IMR-90 (cell line): ENCODE results near the gene TTC39B. TPM values are rescaled to one million over a fixed set of nuclear protein-coding genes. Genes with fewer than 3 reads are reported as not detected.
A peak's percentile ranks its signal among the peaks of the same experiment; 100 is the strongest.

Experiments
- ATAC-seq: fragments of 200-7000 bp; cut with Tn5 transposase; 2 replicates; pipeline ENCODE4 v1.9.1; 2020; ENCODE audit warnings: low read depth, mild to moderate bottlenecking, moderate library complexity
- BruUV-seq: library from RNA; stranded (reverse); fragments of 400-500 nt; replicated peaks from 2 replicates; lab custom pipeline; 2021; lab: Mats Ljungman, UMichigan
- CTCF ChIA-PET: fragments of 300-600 bp; formaldehyde crosslinking; extraction: SDS; loops from one replicate; lab custom pipeline; 2021; ENCODE audit warnings: antibody characterized with exemption; lab: Yijun Ruan, JAX
- POLR2A ChIA-PET: fragments of 300-600 bp; sonication (Branson Sonifier 250); formaldehyde crosslinking; loops from one replicate; lab custom pipeline; 2022; ENCODE audit warnings: antibody characterized with exemption; ENCODE audit not compliant: unreplicated experiment; lab: Charles Lee
- DNase-seq: peaks from one replicate; pipeline ENCODE4 v3.0.0; 2013
- H2AFZ ChIP-seq: replicated peaks from 2 replicates; pipeline ENCODE3; 2013; ENCODE audit warnings: low read length, mild to moderate bottlenecking; ENCODE audit not compliant: poor library complexity
- H2AK5ac ChIP-seq: 2 replicates; pipeline ENCODE4 v1.6.1; 2013; ENCODE audit warnings: low read depth, low read length, inconsistent platforms
- H2AK9ac ChIP-seq: replicated peaks from 2 replicates; pipeline ENCODE3; 2013; ENCODE audit warnings: mild to moderate bottlenecking, low read depth, low read length, moderate library complexity; ENCODE audit not compliant: poor library complexity
- H2BK120ac ChIP-seq: 2 replicates; pipeline ENCODE4 v1.6.1; 2013; ENCODE audit warnings: low read depth, low read length, inconsistent platforms
- H2BK15ac ChIP-seq: 3 replicates; pipeline ENCODE4 v1.6.1; 2013; ENCODE audit warnings: low read depth, low read length, inconsistent platforms
- H2BK20ac ChIP-seq: 2 replicates; pipeline ENCODE4 v1.6.1; 2013; ENCODE audit warnings: low read depth, mild to moderate bottlenecking, inconsistent platforms, low read length, moderate library complexity
- H2BK5ac ChIP-seq: 2 replicates; pipeline ENCODE4 v1.6.1; 2013; ENCODE audit warnings: mild to moderate bottlenecking, low read depth, low read length, inconsistent platforms; ENCODE audit not compliant: poor library complexity, severe bottlenecking
- H3K14ac ChIP-seq: replicated peaks from 2 replicates; pipeline ENCODE4 v1.6.1; 2013; ENCODE audit warnings: low read depth, low read length, inconsistent platforms
- H3K18ac ChIP-seq: 2 replicates; pipeline ENCODE4 v1.6.1; 2013; ENCODE audit warnings: low read depth, low read length, control low read depth
- H3K23ac ChIP-seq: 2 replicates; pipeline ENCODE4 v1.6.1; 2013; ENCODE audit warnings: low read depth, low read length, inconsistent platforms
- H3K27ac ChIP-seq: 2 replicates; pipeline ENCODE4 v1.5.1; 2013; ENCODE audit warnings: mild to moderate bottlenecking, control low read depth, low read length; ENCODE audit not compliant: insufficient read depth
- H3K27me3 ChIP-seq: 2 replicates; pipeline ENCODE4 v1.6.1; 2013; ENCODE audit warnings: low read length; ENCODE audit not compliant: control insufficient read depth, insufficient read depth
- H3K36me3 ChIP-seq: 2 replicates; pipeline ENCODE4 v1.6.1; 2013; ENCODE audit warnings: low read length, mixed read lengths; ENCODE audit not compliant: control insufficient read depth, insufficient read depth
- H3K4ac ChIP-seq: 2 replicates; pipeline ENCODE4 v1.6.1; 2013; ENCODE audit warnings: low read depth, low read length, inconsistent platforms
- H3K4me1 ChIP-seq: 2 replicates; pipeline ENCODE4 v1.6.1; 2013; ENCODE audit warnings: low read length, mixed read lengths; ENCODE audit not compliant: control insufficient read depth, insufficient read depth
- H3K4me2 ChIP-seq: 2 replicates; pipeline ENCODE4 v1.6.1; 2013; ENCODE audit warnings: low read depth, mild to moderate bottlenecking, control low read depth, low read length, moderate library complexity
- H3K4me3 ChIP-seq: 2 replicates; pipeline ENCODE4 v1.5.1; 2013; ENCODE audit warnings: low read depth, mild to moderate bottlenecking, control low read depth, low read length, moderate library complexity; ENCODE audit not compliant: insufficient read depth
- H3K56ac ChIP-seq: 2 replicates; pipeline ENCODE4 v1.6.1; 2013; ENCODE audit warnings: low read length, inconsistent platforms; ENCODE audit not compliant: insufficient read depth; ENCODE audit errors: extremely low read depth
- H3K79me1 ChIP-seq, 2 experiments: 2 replicates each; pipeline ENCODE4 v1.6.1; 2013; ENCODE audit warnings: low read length in 2 of 2, inconsistent platforms in 1 of 2, low read depth in 1 of 2
- H3K9ac ChIP-seq: 2 replicates; pipeline ENCODE4 v1.6.1; 2013; ENCODE audit warnings: low read depth, low read length, control low read depth
- H3K9me1 ChIP-seq: 2 replicates; pipeline ENCODE4 v1.6.1; 2013; ENCODE audit warnings: low read length, inconsistent platforms; ENCODE audit not compliant: insufficient read depth
- H3K9me3 ChIP-seq: 2 replicates; pipeline ENCODE4 v1.6.1; 2013; ENCODE audit warnings: low read length; ENCODE audit not compliant: control insufficient read depth, insufficient read depth
- H4K20me1 ChIP-seq: 2 replicates; pipeline ENCODE4 v1.6.1; 2013; ENCODE audit warnings: low read length, inconsistent platforms; ENCODE audit not compliant: insufficient read depth
- H4K5ac ChIP-seq: 2 replicates; pipeline ENCODE4 v1.6.1; 2013; ENCODE audit warnings: mild to moderate bottlenecking, low read depth, low read length, control low read depth
- H4K8ac ChIP-seq, 2 experiments: 2 replicates each; pipeline ENCODE4 v1.6.1; 2013; ENCODE audit warnings: low read depth in 2 of 2, low read length in 2 of 2, control low read depth in 1 of 2, inconsistent platforms in 1 of 2
- H4K91ac ChIP-seq: 2 replicates; pipeline ENCODE4 v1.6.1; 2013; ENCODE audit warnings: low read depth, low read length, inconsistent platforms; ENCODE audit not compliant: insufficient read depth
- CEBPB ChIP-seq: IDR thresholded peaks from 2 replicates; pipeline ENCODE4 v1.6.1; 2012; ENCODE audit warnings: low read depth, low read length, improper control_type of control experiment
- CHD1 ChIP-seq: IDR thresholded peaks from 2 replicates; pipeline ENCODE4 v1.6.1; 2012; ENCODE audit warnings: low read depth, low read length, improper control_type of control experiment
- CTCF ChIP-seq: conservative IDR thresholded peaks from 2 replicates; pipeline ENCODE4 v1.5.1; 2012; ENCODE audit warnings: mild to moderate bottlenecking, low read depth, low read length, improper control_type of control experiment
- RAD21 ChIP-seq: IDR thresholded peaks from 2 replicates; pipeline ENCODE4 v1.6.1; 2012; ENCODE audit warnings: low read length, improper control_type of control experiment
- RCOR1 ChIP-seq: IDR thresholded peaks from 2 replicates; pipeline ENCODE4 v1.6.1; 2012; ENCODE audit warnings: mild to moderate bottlenecking, low read length, improper control_type of control experiment; ENCODE audit not compliant: insufficient replicate concordance
- SMC3 ChIP-seq: fragments of 150-350 bp; IDR thresholded peaks from 2 replicates; pipeline ENCODE4 v1.6.1; 2016; ENCODE audit warnings: low read depth, mild to moderate bottlenecking, antibody characterized with exemption, low read length, moderate library complexity
- WGBS, 2 experiments: methylation state at CpG; one replicate each; pipeline versions ENCODE4 v1.1.5 to v1.1.7; 2013; ENCODE audit warnings: missing lambda C conversion rate in 2 of 2; ENCODE audit not compliant: insufficient read length in 1 of 2; ENCODE audit errors: extremely low coverage in 2 of 2; 5-methylcytosine and 5-hydroxymethylcytosine counted together
- dilution Hi-C: fragments of 300-500 bp; cut with HindIII; formaldehyde crosslinking; loops from one replicate; pipeline ENCODE4 v1.14.3; 2018; ENCODE audit warnings: low sequenced_read_pairs; ENCODE audit not compliant: unreplicated experiment
- in situ Hi-C: fragments of 300-500 bp; cut with MboI; formaldehyde crosslinking; loops from 3 replicates; pipeline ENCODE4 v1.14.3; 2019; ENCODE audit warnings: low sequenced_read_pairs, inconsistent platforms, mixed read lengths
- intact Hi-C: fragments of 100-400 bp; cut with micrococcal nuclease; formaldehyde crosslinking; loops from 2 replicates; pipeline ENCODE4 v1.10.0; 2022
- polyA plus RNA-seq, 3 experiments: library from polyadenylated mRNA; depleted of rRNA; stranded (reverse); fragments of >200 nt; gene quantifications; 2 replicates each; pipeline ENCODE4 v1.2.3, GENCODE V29; 2012; ENCODE audit warnings: low replicate concordance in 1 of 3
- total RNA-seq: library from RNA; depleted of rRNA; stranded (reverse); fragments of >200 nt; gene quantifications from 2 replicates; pipeline ENCODE4 v1.2.3, GENCODE V29; 2012

Gene TTC39B
- total and polyA plus RNA-seq, 2 of the 4 experiments (the other 2 are of a cell fraction) = 2.5 to 12.2 TPM

- no peak for TF ChIP-seq CHD1
These were observed 95.1 kb downstream of the TTC39B start (continued) for GRCh38 chr9:15211815-15212495.

- CTCF ChIA-PET = interaction anchor here (0.6 to 1.7 kb wide), 5 partner anchors 14 to 435 kb away, joined by 3 to 9 read pairs (median 5); no protein-coding TSS in a partner anchor
- H3K4me3 ChIP-seq = no peak overlapping the region
- H3K56ac ChIP-seq = no peak overlapping the region
- DNase-seq = peak; percentile 79
- no peak overlapping the region for H2AK9ac ChIP-seq
- no peak overlapping the region for H3K9ac ChIP-seq
- no peak overlapping the region; the same call in 1 of the 2 replicates for H3K27ac ChIP-seq
- TF ChIP-seq SMC3 (peak; percentile 94), CTCF (peak; percentile 87), RCOR1 (no peak), CEBPB (no peak), RAD21 (peak; percentile 88)
- no peak overlapping the region for H4K91ac ChIP-seq
- peak overlapping the region; percentile 56; the same call in 1 of the 2 replicates for H3K14ac ChIP-seq
- H3K4ac ChIP-seq = 0 out of 2 replicates have a peak overlapping the region, but pooled peaks have one; percentile 34
- no peaks in the 10 kb centered on the region for H3K27me3 ChIP-seq
- no TSS peak for BruUV-seq
- no peaks in the 10 kb centered on the region for H3K9me3 ChIP-seq
- no peak overlapping the region for H2BK20ac ChIP-seq
- intact Hi-C loops = loop anchor here (1.0 to 5.0 kb wide), 4 partner anchors 96 to 396 kb away; partner anchors contain the start of genes SNAPC3 and TTC39B
- H2BK15ac ChIP-seq = no peak overlapping the region
- no peak overlapping the region for H4K5ac ChIP-seq
- peak; percentile 78 for ATAC-seq
- H3K36me3 ChIP-seq = no peaks in the 10 kb centered on the region
- H3K4me1 ChIP-seq = peaks cover 2% of the 10 kb centered on the region
- dilution Hi-C loops = no loop called here
- 45% methylated on average over 4 of the region's 6 CpGs; no CpG with 5 or more reads in 1 of the 2 experiments for WGBS, 2 experiments
- H3K18ac ChIP-seq = no peak overlapping the region
- no peaks in the 10 kb centered on the region for H4K20me1 ChIP-seq
- H3K79me1 ChIP-seq = peaks cover 3 to 12% of the 10 kb centered on the region in 2 experiments; a peak in 2 of 4 replicates
- peak overlapping the region in 1 of 2 experiments; percentile 44; a peak in 1 of 4 replicates for H4K8ac ChIP-seq
- H2BK120ac ChIP-seq = no peak overlapping the region; the same call in 1 of the 2 replicates
- H2AFZ ChIP-seq = no peak overlapping the region
- no peaks in the 10 kb centered on the region; the same call in 1 of the 2 replicates for H3K9me1 ChIP-seq
- in situ Hi-C loops = loop anchor here (10.0 to 25.0 kb wide), 2 partner anchors 204 to 401 kb away; no protein-coding TSS in a partner anchor
- no peak overlapping the region for H2BK5ac ChIP-seq
- H3K4me2 ChIP-seq = no peak overlapping the region
- H3K23ac ChIP-seq = no peak overlapping the region
- POLR2A ChIA-PET = no interaction called here
- H2AK5ac ChIP-seq = peak overlapping the region; percentile 64; the same call in 1 of the 2 replicates
These were observed 95.7 kb downstream of the TTC39B start for GRCh38 chr9:15211160-15211814.
